ENCODE results near the gene UBA6. TPM values are rescaled to one million over a fixed set of nuclear protein-coding genes. Genes with fewer than 3 reads are reported as not detected.
A peak's percentile ranks its signal among the peaks of the same experiment; 100 is the strongest.
"Not testable (repeated sequence)": the region's sequence is repeated elsewhere in the genome, so short reads cannot be mapped to it uniquely, and the experiment has no call there.

UBA6 gene
- total RNA-seq, 1 donor from 2014 or later: 88.6 TPM

- no peak for TF ChIP-seq CTCF (IDR thresholded peaks at IDR 0.05; ENCODE audit: unreplicated experiment)
- Mint-ChIP-seq H3K27ac (no peak overlapping the region), H3K27me3 (ENCODE audit: low read depth) (no peaks in the 10 kb centered on the region), H3K36me3 (peaks cover 77% of the 10 kb centered on the region), H3K4me1 (no peaks in the 10 kb centered on the region), H3K9me3 (peaks cover 62% of the 10 kb centered on the region), H3K4me3 (no peak overlapping the region)
- DNase-seq (ENCODE audit: low spot score in 2 of 2, unreplicated experiment in 2 of 2): no peak
Measured at GRCh38 chr4:67659065-67659464, 41.9 kb downstream of the UBA6 start.

- Mint-ChIP-seq H3K27me3 (ENCODE audit: low read depth) (no peaks in the 10 kb centered on the region), H3K4me3 (no peak overlapping the region), H3K9me3 (peaks cover 70% of the 10 kb centered on the region), H3K36me3 (peaks cover 84% of the 10 kb centered on the region), H3K4me1 (no peaks in the 10 kb centered on the region), H3K27ac (no peak overlapping the region)
- no peak for TF ChIP-seq CTCF (IDR thresholded peaks at IDR 0.05; ENCODE audit: unreplicated experiment)
- DNase-seq (ENCODE audit: low spot score in 2 of 2, unreplicated experiment in 2 of 2): no peak
Measured at GRCh38 chr4:67658302-67658701, 42.7 kb downstream of the UBA6 start.

- H3K36me3 Mint-ChIP-seq: peaks cover 55% of the 10 kb centered on the region
- H3K27me3 Mint-ChIP-seq (ENCODE audit: low read depth): no peaks in the 10 kb centered on the region
- TF ChIP-seq CTCF (IDR thresholded peaks at IDR 0.05; ENCODE audit: unreplicated experiment): no peak
- peaks cover 29% of the 10 kb centered on the region for H3K9me3 Mint-ChIP-seq
- DNase-seq (ENCODE audit: low spot score in 2 of 2, unreplicated experiment in 2 of 2): no peak
- peak overlapping the region; percentile 17 for H3K27ac Mint-ChIP-seq
- no peaks in the 10 kb centered on the region for H3K4me1 Mint-ChIP-seq
- H3K4me3 Mint-ChIP-seq: no peak overlapping the region
Measured at GRCh38 chr4:67651536-67651935, 49.4 kb downstream of the UBA6 start.

- Mint-ChIP-seq H3K27me3 (ENCODE audit: low read depth) (no peaks in the 10 kb centered on the region), H3K27ac (no peak overlapping the region), H3K36me3 (peaks cover 32% of the 10 kb centered on the region), H3K4me3 (no peak overlapping the region), H3K9me3 (no peaks in the 10 kb centered on the region), H3K4me1 (no peaks in the 10 kb centered on the region)
- no peak for TF ChIP-seq CTCF (IDR thresholded peaks at IDR 0.05; ENCODE audit: unreplicated experiment)
- DNase-seq (ENCODE audit: low spot score in 2 of 2, unreplicated experiment in 2 of 2): no peak
Measured at GRCh38 chr4:67638136-67638535, 62.8 kb downstream of the UBA6 start.

- DNase-seq (ENCODE audit: low spot score in 2 of 2, unreplicated experiment in 2 of 2); H3K9me3 Mint-ChIP-seq; H3K4me3 Mint-ChIP-seq; H3K27ac Mint-ChIP-seq; H3K4me1 Mint-ChIP-seq; H3K27me3 Mint-ChIP-seq (ENCODE audit: low read depth): not testable (repeated sequence)
- peaks cover 37% of the 10 kb centered on the region for H3K36me3 Mint-ChIP-seq
Measured at GRCh38 chr4:67636978-67637377, 64.0 kb downstream of the UBA6 start.

GRCh38 chr4:67635331-67635730, 65.6 kb downstream of the UBA6 start:
- Mint-ChIP-seq H3K4me1 (no peaks in the 10 kb centered on the region), H3K27ac (no peak overlapping the region), H3K27me3 (ENCODE audit: low read depth) (no peaks in the 10 kb centered on the region), H3K9me3 (no peaks in the 10 kb centered on the region), H3K4me3 (no peak overlapping the region), H3K36me3 (peaks cover 43% of the 10 kb centered on the region)
- no peak for TF ChIP-seq CTCF (IDR thresholded peaks at IDR 0.05; ENCODE audit: unreplicated experiment)
- DNase-seq (ENCODE audit: low spot score in 2 of 2, unreplicated experiment in 2 of 2): no peak
